Fibroblast of skin of right biceps (primary cell): Measurements from ENCODE around the gene KLF9.

ENCODE experiments used
- DNase-seq: peaks from one replicate; pipeline ENCODE4 v3.0.0-alpha.2; 2013

The KLF9 gene

DNA sequence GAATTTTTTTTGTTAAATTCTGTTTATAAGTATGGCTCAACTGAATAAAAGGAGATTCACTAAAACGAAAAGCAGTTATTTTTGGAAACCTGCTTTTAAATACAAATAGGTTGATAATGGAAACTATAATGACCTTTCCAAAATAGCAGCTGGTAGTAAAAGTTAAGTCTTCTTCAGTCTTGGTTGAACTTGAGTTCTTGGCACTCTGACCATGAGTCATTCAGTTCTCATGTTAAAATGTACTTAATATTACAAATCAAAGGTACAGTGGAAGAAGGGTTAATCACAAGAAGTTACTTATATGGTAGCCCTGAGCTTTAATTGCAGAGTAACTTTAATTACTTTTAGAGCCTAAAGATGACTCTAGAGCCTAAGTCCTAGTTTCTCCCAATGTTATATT, 62.1 kb downstream of the KLF9 start:
- DNase-seq, result peak; percentile 38

DNA sequence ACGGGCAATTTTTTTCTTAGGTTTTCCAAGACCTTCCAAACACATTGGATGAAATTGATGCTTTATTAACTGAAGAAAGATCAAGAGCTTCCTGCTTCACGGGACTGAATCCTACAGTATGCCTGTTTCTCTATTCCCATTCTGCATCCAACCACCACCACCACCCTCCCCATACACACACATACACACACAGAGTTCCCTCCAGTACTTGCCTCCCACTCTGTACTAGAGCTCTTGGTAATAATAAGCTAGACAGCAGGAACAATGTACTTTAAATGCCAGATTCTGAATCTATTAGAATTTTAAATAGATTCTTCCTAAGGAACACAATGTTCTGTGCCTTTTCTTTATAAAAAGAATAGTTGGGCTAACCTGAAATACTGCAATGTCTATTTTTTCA, 67.4 kb downstream of the KLF9 start:
- no peak for DNase-seq

DNA sequence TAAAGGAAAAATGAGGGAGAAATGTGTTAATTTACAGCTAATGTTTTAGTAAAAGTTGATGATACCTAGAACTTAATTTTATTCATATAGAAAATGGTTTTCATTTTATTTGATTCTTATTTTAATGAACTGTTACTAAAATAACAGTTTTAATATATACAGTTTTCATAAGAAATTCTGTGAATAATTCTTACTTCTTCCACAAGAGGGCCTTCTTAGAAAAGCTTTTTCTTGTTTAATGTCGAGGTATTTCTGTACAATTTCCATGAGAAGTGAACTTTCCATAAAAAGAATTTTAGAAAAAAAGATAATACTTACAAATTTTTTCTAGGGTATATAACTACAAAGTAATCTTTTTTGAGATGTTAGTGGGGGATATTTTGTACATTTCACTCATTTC, 73.9 kb downstream of the KLF9 start:
- peak; percentile 20 for DNase-seq
